Fibroblast of lung (primary cell): ENCODE measurements around the gene ZNF576.

Source experiments
- CTCF ChIP-seq, 2 donors: IDR thresholded peaks in 1 of 2; conservative IDR thresholded peaks in 1 of 2; 1 replicate in 1 of 2; 2 replicates in 1 of 2; pipeline ENCODE4 v1.5.1; 2011 to 2012; ENCODE audit warnings: low read length in 2 of 2, control low read depth in 1 of 2, inconsistent platforms in 1 of 2, low read depth in 1 of 2, mild to moderate bottlenecking in 1 of 2
- EZH2 ChIP-seq: IDR thresholded peaks from 2 replicates; pipeline ENCODE4 v1.5.1; 2012; ENCODE audit warnings: low read length, control low read depth, mild to moderate bottlenecking; ENCODE audit errors: missing control alignments

GRCh38 chr19:43631491-43631890 is 35.1 kb downstream of the ZNF576 start:
- TF ChIP-seq CTCF (conservative IDR thresholded peaks at IDR 0.05 in 1 of 2, IDR thresholded peaks at IDR 0.05 in 1 of 2; ENCODE audit: low read depth in 1 of 2, low read length in 2 of 2) (no peak), EZH2 (no peak)
